Gastroesophageal sphincter (tissue), 3 donors: Measurements from ENCODE around the gene COL19A1.

ENCODE experiments used
- CTCF ChIP-seq, 4 experiments: fragments of 200-600 bp in 2 of 4; fragments of 450-650 bp in 2 of 4; sonication (generic) in 1 of 4; IDR thresholded peaks; one replicate each; pipeline ENCODE4 v1.5.1; 2017 to 2019; ENCODE audit warnings: antibody characterized with exemption in 4 of 4, mild to moderate bottlenecking in 2 of 4, moderate library complexity in 2 of 4
- POLR2A ChIP-seq, 2 donors: fragments of 450-650 bp; IDR thresholded peaks; one replicate each; pipeline ENCODE4 v1.6.1; 2017; ENCODE audit warnings: antibody characterized with exemption in 2 of 2, mild to moderate bottlenecking in 2 of 2, moderate library complexity in 1 of 2

GRCh38 chr6:70113171-70113570 is 246.8 kb downstream of the COL19A1 start:
- TF ChIP-seq CTCF (IDR thresholded peaks at IDR 0.05) (no peak), POLR2A (IDR thresholded peaks at IDR 0.05) (no peak)
